Effector memory CD4-positive, alpha-beta T cell (primary cell): ENCODE results near the gene GCSAM.

Source experiments
- DNase-seq, 3 donors: peaks; one replicate each; pipeline ENCODE4 v3.0.0-alpha.2; 2020
- H3K27ac ChIP-seq: 2 replicates; pipeline ENCODE4 v1.7.0; 2013; ENCODE audit warnings: mild to moderate bottlenecking, low read length, moderate library complexity; ENCODE audit not compliant: insufficient read depth, poor library complexity, severe bottlenecking
- H3K27me3 ChIP-seq: replicated peaks from 2 replicates; pipeline ENCODE4 v1.7.0; 2013; ENCODE audit warnings: mild to moderate bottlenecking, low read length; ENCODE audit not compliant: insufficient read depth, control insufficient read depth, poor library complexity, severe bottlenecking
- H3K36me3 ChIP-seq: 2 replicates; pipeline ENCODE4 v1.7.0; 2013; ENCODE audit warnings: mild to moderate bottlenecking, low read length, moderate library complexity; ENCODE audit not compliant: control insufficient read depth, insufficient read depth
- H3K4me1 ChIP-seq: 2 replicates; pipeline ENCODE4 v1.7.0; 2013; ENCODE audit warnings: low read length, mild to moderate bottlenecking; ENCODE audit not compliant: control insufficient read depth, insufficient read depth, poor library complexity, severe bottlenecking
- H3K4me3 ChIP-seq: 2 replicates; pipeline ENCODE4 v1.7.0; 2013; ENCODE audit warnings: low read length, low read depth, mild to moderate bottlenecking; ENCODE audit not compliant: insufficient read depth, poor library complexity, severe bottlenecking
- H3K9me3 ChIP-seq: 2 replicates; pipeline ENCODE4 v1.7.0; 2013; ENCODE audit warnings: mild to moderate bottlenecking, low read length, moderate library complexity; ENCODE audit not compliant: control insufficient read depth

The GCSAM gene

GRCh38 chr3:112111785-112112402 is 21.2 kb downstream of the GCSAM start:
- H3K36me3 ChIP-seq, result no peaks in the 10 kb centered on the region
- H3K4me1 ChIP-seq, result peaks cover 4% of the 10 kb centered on the region
- no peak overlapping the region for H3K4me3 ChIP-seq
- H3K27me3 ChIP-seq, result no peaks in the 10 kb centered on the region
- peak; percentile 29 to 38 (median 31) for DNase-seq
- H3K27ac ChIP-seq, result no peak overlapping the region
- H3K9me3 ChIP-seq, result no peaks in the 10 kb centered on the region

DNA sequence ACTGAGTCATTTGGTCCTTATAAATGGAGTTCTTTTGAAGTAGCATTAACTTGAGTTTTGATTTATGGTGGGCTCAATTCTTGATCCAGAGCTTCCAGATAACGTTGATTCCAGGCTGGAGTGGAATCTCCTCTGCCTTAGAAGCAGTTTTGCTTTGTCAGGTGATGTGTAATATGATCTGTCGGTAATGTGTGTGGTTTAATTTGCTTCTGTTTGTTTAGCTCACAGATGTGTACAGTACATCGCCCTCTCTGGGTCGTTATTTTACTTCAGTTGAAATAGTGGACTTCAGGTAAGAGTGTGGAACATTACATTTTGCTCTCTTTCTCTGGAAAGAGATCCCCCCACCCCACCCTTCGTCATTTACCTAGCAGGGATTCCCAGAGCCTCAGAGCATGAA is 23.7 kb downstream of the GCSAM start:
- no peak for DNase-seq
- H3K4me1 ChIP-seq, result peaks cover 4% of the 10 kb centered on the region
- H3K9me3 ChIP-seq, result no peaks in the 10 kb centered on the region
- H3K27me3 ChIP-seq, result no peaks in the 10 kb centered on the region
- no peak overlapping the region for H3K4me3 ChIP-seq
- no peak overlapping the region for H3K27ac ChIP-seq
- H3K36me3 ChIP-seq, result no peaks in the 10 kb centered on the region

GRCh38 chr3:112104774-112105173 is 28.3 kb downstream of the GCSAM start:
- Histone ChIP-seq H3K36me3 (no peaks in the 10 kb centered on the region), H3K27me3 (no peaks in the 10 kb centered on the region), H3K4me1 (no peaks in the 10 kb centered on the region), H3K27ac (no peak overlapping the region), H3K4me3 (no peak overlapping the region), H3K9me3 (no peaks in the 10 kb centered on the region)
- DNase-seq, result no peak

DNA sequence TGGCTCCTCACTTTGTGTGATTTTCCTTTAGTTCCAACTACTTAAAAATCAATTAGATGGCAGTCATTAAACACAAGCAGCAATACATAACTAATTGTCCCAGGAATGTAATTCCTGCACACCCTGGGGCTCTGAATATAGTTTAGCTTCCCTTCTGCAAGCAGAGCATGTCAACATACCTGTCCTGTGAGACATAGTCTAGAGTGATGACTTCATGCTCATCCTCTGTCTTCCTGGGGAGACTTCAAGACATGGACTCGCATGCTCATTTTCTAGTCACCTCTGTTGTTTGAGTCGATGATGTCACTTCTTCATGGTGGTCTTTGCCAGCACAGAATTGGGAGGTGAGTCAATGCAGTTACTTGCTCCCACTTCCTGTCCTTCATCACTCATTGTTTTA is 31.1 kb downstream of the GCSAM start:
- Histone ChIP-seq H3K9me3 (no peaks in the 10 kb centered on the region), H3K36me3 (no peaks in the 10 kb centered on the region)

GRCh38 chr3:112097378-112097777 is 35.7 kb downstream of the GCSAM start:
- DNase-seq, result no peak
- Histone ChIP-seq H3K27me3 (no peaks in the 10 kb centered on the region), H3K36me3 (no peaks in the 10 kb centered on the region), H3K9me3 (no peaks in the 10 kb centered on the region), H3K27ac (no peak overlapping the region), H3K4me3 (no peak overlapping the region), H3K4me1 (no peaks in the 10 kb centered on the region)

More for the DNA sequence above, 31.1 kb downstream of the GCSAM start:
- Histone ChIP-seq H3K4me3 (no peak overlapping the region), H3K4me1 (no peaks in the 10 kb centered on the region), H3K27ac (no peak overlapping the region), H3K27me3 (no peaks in the 10 kb centered on the region)
- DNase-seq, result no peak

GRCh38 chr3:112096176-112096575 is 36.9 kb downstream of the GCSAM start:
- no peaks in the 10 kb centered on the region for H3K36me3 ChIP-seq
- no peaks in the 10 kb centered on the region for H3K27me3 ChIP-seq
- no peak overlapping the region for H3K27ac ChIP-seq
- no peaks in the 10 kb centered on the region for H3K4me1 ChIP-seq
- H3K4me3 ChIP-seq, result no peak overlapping the region
- no peaks in the 10 kb centered on the region for H3K9me3 ChIP-seq
- DNase-seq, result no peak

GRCh38 chr3:112095731-112096130 is 37.3 kb downstream of the GCSAM start:
- Histone ChIP-seq H3K4me1 (peaks cover under 1% of the 10 kb centered on the region), H3K36me3 (no peaks in the 10 kb centered on the region), H3K4me3 (no peak overlapping the region), H3K27me3 (no peaks in the 10 kb centered on the region), H3K9me3 (no peaks in the 10 kb centered on the region), H3K27ac (no peak overlapping the region)
- no peak for DNase-seq

DNA sequence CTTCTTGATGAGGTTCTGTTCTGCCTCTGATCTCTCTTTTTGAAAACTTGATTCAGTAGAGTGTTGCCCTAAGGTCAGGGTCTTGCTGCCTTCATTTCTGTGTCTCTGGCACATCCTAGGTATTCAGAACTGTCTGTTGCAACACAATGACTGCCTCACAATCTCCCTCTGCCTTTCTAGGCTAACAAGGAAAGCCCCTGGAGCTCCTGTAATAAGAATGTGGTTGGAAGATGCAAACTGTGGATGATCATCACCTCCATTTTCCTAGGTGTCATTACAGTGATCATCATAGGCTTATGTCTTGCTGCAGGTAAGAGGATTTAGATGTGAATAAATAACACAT is 39.9 kb downstream of the GCSAM start:
- no peaks in the 10 kb centered on the region for H3K9me3 ChIP-seq
- H3K4me1 ChIP-seq, result peaks cover 5% of the 10 kb centered on the region
- H3K36me3 ChIP-seq, result no peaks in the 10 kb centered on the region
- no peaks in the 10 kb centered on the region for H3K27me3 ChIP-seq
- H3K27ac ChIP-seq, result no peak overlapping the region
- no peak for DNase-seq
- no peak overlapping the region for H3K4me3 ChIP-seq

DNA sequence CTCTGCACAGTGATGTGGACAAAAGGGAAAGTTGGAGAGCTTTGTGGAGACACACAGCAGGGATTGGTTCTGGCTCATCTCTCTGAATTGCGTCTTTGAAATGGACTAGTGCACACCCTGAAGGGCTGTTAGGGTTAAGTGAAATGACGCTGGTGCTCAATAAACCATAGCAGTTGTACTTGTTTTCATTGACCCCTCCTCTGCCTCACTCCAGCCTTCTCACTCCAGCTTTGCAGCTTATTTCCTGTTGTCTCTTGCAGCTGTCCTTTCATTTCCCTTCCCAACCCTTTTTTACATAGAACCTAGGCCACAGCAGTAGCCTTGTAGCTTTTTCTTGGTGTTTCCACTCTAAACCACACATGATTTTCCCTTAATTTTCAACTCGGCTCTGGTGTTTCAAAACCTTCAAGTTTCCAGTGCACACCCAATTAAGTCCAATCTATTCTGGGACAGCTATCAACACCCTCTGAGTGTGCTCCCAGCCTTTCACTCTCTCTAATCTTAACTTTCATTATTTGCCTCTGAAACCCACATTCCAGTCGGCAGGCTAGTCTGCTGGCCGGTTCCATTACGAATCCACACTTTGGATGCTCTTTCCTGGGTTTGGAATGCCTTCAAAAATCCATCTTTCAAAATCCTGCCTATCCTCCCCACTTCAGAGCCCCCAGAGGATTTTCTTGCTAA is 40.4 kb downstream of the GCSAM start:
- H3K4me1 ChIP-seq, result peaks cover 5% of the 10 kb centered on the region
- H3K27ac ChIP-seq, result no peak overlapping the region
- DNase-seq, result no peak
- no peaks in the 10 kb centered on the region for H3K9me3 ChIP-seq
- H3K36me3 ChIP-seq, result no peaks in the 10 kb centered on the region
- no peak overlapping the region for H3K4me3 ChIP-seq
- H3K27me3 ChIP-seq, result no peaks in the 10 kb centered on the region

DNA sequence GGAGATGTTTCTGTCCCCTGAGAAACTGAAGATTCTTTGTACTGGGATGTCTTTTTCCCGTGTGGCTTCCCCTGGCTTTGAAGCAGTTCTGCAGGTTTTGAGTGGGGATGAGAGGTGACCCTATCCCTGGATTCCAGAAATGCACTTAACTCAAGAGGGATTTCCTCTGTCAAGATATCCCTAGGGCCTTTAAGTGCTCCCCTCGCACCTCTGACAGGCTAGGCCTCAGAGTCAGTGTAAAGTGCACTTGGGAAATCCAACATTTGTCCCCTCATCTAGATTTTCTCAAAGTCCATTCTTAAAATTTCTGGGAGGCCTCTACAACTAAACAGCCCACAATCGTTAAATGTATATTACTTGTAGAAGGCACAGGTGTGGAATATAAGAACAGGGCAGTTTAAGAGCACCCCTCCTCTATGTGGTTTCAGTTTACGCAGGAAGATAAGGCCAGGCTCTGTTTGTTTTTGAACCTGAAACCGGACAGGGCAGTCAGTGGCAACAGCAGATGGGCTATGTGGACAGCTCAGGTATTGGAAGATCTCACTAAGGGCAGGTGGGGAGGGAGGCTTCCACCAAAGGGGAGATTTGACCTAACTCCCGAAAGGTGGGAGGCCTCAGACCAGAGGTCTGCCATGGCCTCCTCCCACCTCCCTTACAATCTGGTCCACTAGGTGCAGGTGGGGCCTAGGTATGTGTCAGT is 42.0 kb downstream of the GCSAM start:
- DNase-seq, result no peak
- no peaks in the 10 kb centered on the region for H3K27me3 ChIP-seq
- H3K9me3 ChIP-seq, result no peaks in the 10 kb centered on the region
- no peaks in the 10 kb centered on the region for H3K36me3 ChIP-seq
- H3K27ac ChIP-seq, result no peak overlapping the region
- H3K4me1 ChIP-seq, result peaks cover 14% of the 10 kb centered on the region
- no peak overlapping the region for H3K4me3 ChIP-seq
